OCI-LY1 (cell line): Measurements from ENCODE around the gene AMER2.

Experiments
- CTCF ChIP-seq: fragments of 200-600 bp; sonication (generic), shearing (Covaris generic); IDR thresholded peaks from 2 replicates; pipeline ENCODE4 v1.5.1; 2017; ENCODE audit warnings: mild to moderate bottlenecking, antibody characterized with exemption, low read length, moderate library complexity, mixed read lengths
- EZH2 ChIP-seq: fragments of 200-600 bp; sonication (generic), shearing (Covaris generic); IDR thresholded peaks from 2 replicates; pipeline ENCODE4 v1.8.0; 2017; ENCODE audit warnings: borderline replicate concordance, mixed run types, mild to moderate bottlenecking, antibody characterized with exemption, low read length, moderate library complexity, mixed read lengths

DNA sequence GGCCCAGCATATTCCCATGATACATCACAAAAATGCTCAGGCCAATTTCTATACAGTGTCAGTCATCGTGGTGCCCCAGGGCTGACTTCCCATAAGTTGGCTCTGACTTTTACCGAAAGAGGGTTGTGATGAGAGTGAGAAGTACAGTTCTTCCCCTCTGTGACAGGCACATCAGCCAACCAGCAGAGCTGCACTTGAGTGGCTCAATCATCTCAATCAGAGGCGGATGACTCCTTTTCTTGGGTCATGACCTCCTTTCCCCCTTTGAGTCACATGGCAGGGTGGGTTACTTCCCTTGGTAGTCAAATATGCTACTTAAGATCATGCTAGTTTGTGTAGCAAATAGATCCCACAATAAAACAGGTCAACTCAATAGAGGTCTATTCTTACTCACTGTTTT is 6.9 kb upstream of the AMER2 start:
- TF ChIP-seq CTCF (no peak), EZH2 (no peak)
